ENCODE results near the gene MRC1.

DNA sequence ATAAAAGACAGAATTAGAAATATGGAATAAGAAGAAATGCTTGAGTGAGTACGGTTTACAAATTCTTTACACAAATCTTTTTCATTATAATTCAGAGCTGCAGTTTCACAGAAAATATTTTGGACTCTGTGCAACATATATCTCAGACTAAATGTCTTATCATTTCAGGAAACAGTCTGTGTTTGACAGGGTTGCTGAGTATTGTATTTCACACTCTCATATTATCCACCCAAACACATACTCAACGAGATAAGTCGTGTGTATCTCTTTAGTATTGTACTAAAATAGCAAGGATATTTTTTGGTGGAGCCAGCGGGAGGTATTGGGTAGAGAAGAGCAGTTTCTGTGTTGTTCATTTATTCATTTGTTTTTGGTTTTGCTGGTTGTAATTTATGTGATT lies 103.6 kb downstream of the MRC1 start:
- TF ChIP-seq, protein P1, sequence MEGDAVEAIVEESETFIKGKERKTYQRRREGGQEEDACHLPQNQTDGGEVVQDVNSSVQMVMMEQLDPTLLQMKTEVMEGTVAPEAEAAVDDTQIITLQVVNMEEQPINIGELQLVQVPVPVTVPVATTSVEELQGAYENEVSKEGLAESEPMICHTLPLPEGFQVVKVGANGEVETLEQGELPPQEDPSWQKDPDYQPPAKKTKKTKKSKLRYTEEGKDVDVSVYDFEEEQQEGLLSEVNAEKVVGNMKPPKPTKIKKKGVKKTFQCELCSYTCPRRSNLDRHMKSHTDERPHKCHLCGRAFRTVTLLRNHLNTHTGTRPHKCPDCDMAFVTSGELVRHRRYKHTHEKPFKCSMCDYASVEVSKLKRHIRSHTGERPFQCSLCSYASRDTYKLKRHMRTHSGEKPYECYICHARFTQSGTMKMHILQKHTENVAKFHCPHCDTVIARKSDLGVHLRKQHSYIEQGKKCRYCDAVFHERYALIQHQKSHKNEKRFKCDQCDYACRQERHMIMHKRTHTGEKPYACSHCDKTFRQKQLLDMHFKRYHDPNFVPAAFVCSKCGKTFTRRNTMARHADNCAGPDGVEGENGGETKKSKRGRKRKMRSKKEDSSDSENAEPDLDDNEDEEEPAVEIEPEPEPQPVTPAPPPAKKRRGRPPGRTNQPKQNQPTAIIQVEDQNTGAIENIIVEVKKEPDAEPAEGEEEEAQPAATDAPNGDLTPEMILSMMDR (IDR thresholded peaks at IDR 0.05; ENCODE audit: extremely low read depth in 1 of 2, insufficient read depth in 1 of 2, low read depth in 1 of 2, low read length in 2 of 2), result no peak
- TF ChIP-seq POLR2AphosphoS5 (IDR thresholded peaks at IDR 0.05; ENCODE audit: insufficient read depth, low read depth, low read length) (no peak), MYC (IDR thresholded peaks at IDR 0.05; ENCODE audit: low read depth, low read length) (no peak), EZH2 (IDR thresholded peaks at IDR 0.05; ENCODE audit: borderline replicate concordance, low read depth, low read length, severe bottlenecking) (no peak), FOS (IDR thresholded peaks at IDR 0.05; ENCODE audit: borderline replicate concordance, insufficient read depth, low read length) (no peak), POLR2A (IDR thresholded peaks at IDR 0.05; ENCODE audit: low read depth, low read length) (no peak)
- TF ChIP-seq, protein P2, sequence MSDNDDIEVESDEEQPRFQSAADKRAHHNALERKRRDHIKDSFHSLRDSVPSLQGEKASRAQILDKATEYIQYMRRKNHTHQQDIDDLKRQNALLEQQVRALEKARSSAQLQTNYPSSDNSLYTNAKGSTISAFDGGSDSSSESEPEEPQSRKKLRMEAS (IDR thresholded peaks at IDR 0.05; ENCODE audit: insufficient read depth, insufficient read length), result no peak
